NT2/D1 (cell line): ENCODE results near the gene GLB1L3.

ENCODE experiments used
- DNase-seq: peaks from one replicate; pipeline ENCODE4 v3.0.0-alpha.2; 2011; ENCODE audit warnings: low read depth, low spot score
- H3K27me3 ChIP-seq: 2 replicates; pipeline ENCODE4 v1.6.0; 2011; ENCODE audit warnings: mild to moderate bottlenecking; ENCODE audit not compliant: insufficient read length, insufficient read depth
- H3K36me3 ChIP-seq: 2 replicates; pipeline ENCODE4 v1.6.1; 2011; ENCODE audit warnings: mild to moderate bottlenecking, low read length, mixed read lengths; ENCODE audit not compliant: insufficient read depth, insufficient read length
- H3K4me1 ChIP-seq: 2 replicates; pipeline ENCODE4 v1.5.1; 2011; ENCODE audit not compliant: insufficient read depth, insufficient read length
- H3K4me3 ChIP-seq: 2 replicates; pipeline ENCODE4 v1.5.1; 2011; ENCODE audit warnings: low read depth; ENCODE audit not compliant: insufficient read length
- H3K9ac ChIP-seq: 2 replicates; pipeline ENCODE4 v1.6.0; 2011; ENCODE audit warnings: low read depth; ENCODE audit not compliant: insufficient read length
- H3K9me3 ChIP-seq: 2 replicates; pipeline ENCODE4 v1.5.1; 2011; ENCODE audit warnings: mild to moderate bottlenecking, low read length; ENCODE audit not compliant: insufficient read depth
- SUZ12 ChIP-seq: IDR thresholded peaks from 2 replicates; pipeline ENCODE4 v1.6.1; 2011; ENCODE audit not compliant: insufficient read length, insufficient read depth; ENCODE audit errors: extremely low read depth
- YY1 ChIP-seq: IDR thresholded peaks from 2 replicates; pipeline ENCODE4 v1.6.1; 2011; ENCODE audit not compliant: insufficient read length, insufficient read depth
- ZNF274 ChIP-seq: IDR thresholded peaks from 2 replicates; pipeline ENCODE4 v1.6.1; 2011; ENCODE audit warnings: mild to moderate bottlenecking, low read depth, low read length

Gene GLB1L3

GRCh38 chr11:134290646-134291045 lies 14.5 kb downstream of the GLB1L3 start:
- Histone ChIP-seq H3K9me3 (no peaks in the 10 kb centered on the region), H3K4me1 (peaks cover 2% of the 10 kb centered on the region), H3K9ac (no peak overlapping the region), H3K27me3 (no peaks in the 10 kb centered on the region), H3K36me3 (no peaks in the 10 kb centered on the region), H3K4me3 (no peak overlapping the region)
- TF ChIP-seq SUZ12 (no peak), YY1 (no peak), ZNF274 (no peak)
- DNase-seq: no peak

GRCh38 chr11:134291196-134291595 lies 15.0 kb downstream of the GLB1L3 start:
- peaks cover 2% of the 10 kb centered on the region for H3K4me1 ChIP-seq
- no peak for DNase-seq
- no peak overlapping the region for H3K9ac ChIP-seq
- no peaks in the 10 kb centered on the region for H3K36me3 ChIP-seq
- H3K4me3 ChIP-seq: no peak overlapping the region
- H3K9me3 ChIP-seq: no peaks in the 10 kb centered on the region
- no peaks in the 10 kb centered on the region for H3K27me3 ChIP-seq
- TF ChIP-seq YY1 (no peak), ZNF274 (no peak), SUZ12 (no peak)

- no peak for DNase-seq
- Histone ChIP-seq H3K36me3 (no peaks in the 10 kb centered on the region), H3K9ac (no peak overlapping the region), H3K27me3 (no peaks in the 10 kb centered on the region), H3K9me3 (no peaks in the 10 kb centered on the region), H3K4me3 (no peak overlapping the region), H3K4me1 (peaks cover 2% of the 10 kb centered on the region)
- TF ChIP-seq YY1: no peak
- no peak for TF ChIP-seq ZNF274
- no peak for TF ChIP-seq SUZ12
These were observed 16.5 kb downstream of the GLB1L3 start for GRCh38 chr11:134292661-134293060.

- Histone ChIP-seq H3K9ac (no peak overlapping the region), H3K36me3 (no peaks in the 10 kb centered on the region), H3K9me3 (no peaks in the 10 kb centered on the region), H3K4me3 (no peak overlapping the region), H3K27me3 (no peaks in the 10 kb centered on the region), H3K4me1 (peaks cover 2% of the 10 kb centered on the region)
- DNase-seq: no peak
- no peak for TF ChIP-seq SUZ12
- TF ChIP-seq YY1: no peak
- TF ChIP-seq ZNF274: no peak
These were observed 17.2 kb downstream of the GLB1L3 start for GRCh38 chr11:134293119-134294113.

- TF ChIP-seq ZNF274 (no peak), YY1 (no peak), SUZ12 (no peak)
- no peaks in the 10 kb centered on the region for H3K36me3 ChIP-seq
- H3K9ac ChIP-seq: no peak overlapping the region
- H3K27me3 ChIP-seq: no peaks in the 10 kb centered on the region
- no peaks in the 10 kb centered on the region for H3K9me3 ChIP-seq
- peaks cover 1% of the 10 kb centered on the region for H3K4me1 ChIP-seq
- no peak for DNase-seq
- H3K4me3 ChIP-seq: no peak overlapping the region
These were observed 18.5 kb downstream of the GLB1L3 start for GRCh38 chr11:134294664-134295063.

GRCh38 chr11:134312223-134312622 lies 36.0 kb downstream of the GLB1L3 start:
- Histone ChIP-seq H3K36me3 (no peaks in the 10 kb centered on the region), H3K27me3 (no peaks in the 10 kb centered on the region), H3K9ac (no peak overlapping the region), H3K9me3 (peaks cover 9% of the 10 kb centered on the region; the same call in 1 of the 2 replicates), H3K4me1 (no peaks in the 10 kb centered on the region), H3K4me3 (no peak overlapping the region)
- TF ChIP-seq YY1: no peak
- no peak for TF ChIP-seq SUZ12
- TF ChIP-seq ZNF274: no peak
- no peak for DNase-seq

- Histone ChIP-seq H3K36me3 (no peaks in the 10 kb centered on the region), H3K9ac (no peak overlapping the region), H3K4me1 (no peaks in the 10 kb centered on the region), H3K9me3 (peaks cover 14% of the 10 kb centered on the region; the same call in 1 of the 2 replicates), H3K4me3 (no peak overlapping the region), H3K27me3 (no peaks in the 10 kb centered on the region)
- TF ChIP-seq ZNF274 (no peak), SUZ12 (no peak), YY1 (no peak)
- no peak for DNase-seq
These were observed 36.6 kb downstream of the GLB1L3 start for GRCh38 chr11:134312807-134313206.
